Caco-2 (cell line): ENCODE results near the gene VARS2. TPM values are rescaled to one million over a fixed set of nuclear protein-coding genes. Genes with fewer than 3 reads are reported as not detected.

ENCODE experiments used
- BruUV-seq: library from RNA; stranded (reverse); fragments of 400-500 nt; replicated peaks from 2 replicates; lab custom pipeline; 2021; lab: Mats Ljungman, UMichigan
- CTCF ChIA-PET: fragments of 300-600 bp; sonication (Branson Sonifier 250); formaldehyde crosslinking; loops from one replicate; lab custom pipeline; 2022; ENCODE audit warnings: antibody characterized with exemption; lab: Charles Lee
- POLR2A ChIA-PET: fragments of 300-600 bp; sonication (Branson Sonifier 250); formaldehyde crosslinking; loops from one replicate; lab custom pipeline; 2022; ENCODE audit warnings: antibody characterized with exemption; lab: Charles Lee
- DNase-seq, 2 experiments: peaks; one replicate each; pipeline versions ENCODE4 v3.0.0 to v3.0.0-alpha.2; 2020 to 2022
- H3K27me3 ChIP-seq: replicated peaks from 2 replicates; pipeline ENCODE4 v1.6.0; 2011; ENCODE audit warnings: low read length; ENCODE audit not compliant: control insufficient read depth, insufficient read depth
- H3K36me3 ChIP-seq: 2 replicates; pipeline ENCODE4 v1.5.1; 2011; ENCODE audit warnings: low read length; ENCODE audit not compliant: control insufficient read depth, insufficient read depth
- H3K4me1 ChIP-seq: fragments of 250-450 bp; sonication (Bioruptor Pico); 2 replicates; pipeline ENCODE4 v1.5.1; 2020; ENCODE audit warnings: mild to moderate bottlenecking
- H3K4me3 ChIP-seq: 2 replicates; pipeline ENCODE4 v1.5.1; 2011; ENCODE audit warnings: low read depth, mild to moderate bottlenecking, control low read depth, low read length
- H3K9me3 ChIP-seq: fragments of 250-450 bp; sonication (Bioruptor Pico); 2 replicates; pipeline ENCODE4 v1.5.1; 2020; ENCODE audit warnings: mild to moderate bottlenecking, moderate library complexity
- H3K27ac Mint-ChIP-seq: one replicate; pipeline ENCODE4 v1.8.0; 2022; ENCODE audit warnings: mixed read lengths; ENCODE audit not compliant: unreplicated experiment
- H3K27me3 Mint-ChIP-seq: one replicate; pipeline ENCODE4 v1.8.0; 2022; ENCODE audit warnings: mixed read lengths; ENCODE audit not compliant: insufficient read depth, unreplicated experiment
- H3K36me3 Mint-ChIP-seq: one replicate; pipeline ENCODE4 v1.8.0; 2022; ENCODE audit warnings: mild to moderate bottlenecking, mixed read lengths; ENCODE audit not compliant: insufficient read depth, unreplicated experiment
- H3K4me1 Mint-ChIP-seq: one replicate; pipeline ENCODE4 v1.8.0; 2022; ENCODE audit warnings: low read depth, mixed read lengths; ENCODE audit not compliant: unreplicated experiment
- H3K4me3 Mint-ChIP-seq: one replicate; pipeline ENCODE4 v1.8.0; 2022; ENCODE audit warnings: mild to moderate bottlenecking, moderate library complexity, mixed read lengths; ENCODE audit not compliant: unreplicated experiment
- H3K9me3 Mint-ChIP-seq: one replicate; pipeline ENCODE4 v1.8.0; 2022; ENCODE audit warnings: mixed read lengths; ENCODE audit not compliant: unreplicated experiment
- intact Hi-C: fragments of 100-400 bp; cut with micrococcal nuclease; formaldehyde crosslinking; loops from one replicate; pipeline ENCODE4 v1.10.0; 2022; ENCODE audit not compliant: unreplicated experiment
- total RNA-seq: library from RNA; stranded (reverse); gene quantifications from 2 replicates; pipeline ENCODE4 v1.2.3, GENCODE V29; 2022
- TF ChIP-seq, protein P1 (sequence below), 2 experiments: fragments of 200-600 bp in 1 of 2; IDR thresholded peaks; 1 replicate in 1 of 2; 2 replicates in 1 of 2; pipeline versions ENCODE4 v1.5.1 to v1.8.0; 2011 to 2022; ENCODE audit warnings: antibody characterized with exemption in 1 of 2, control low read depth in 1 of 2, inconsistent platforms in 1 of 2, low read depth in 1 of 2, low read length in 1 of 2, mild to moderate bottlenecking in 1 of 2, moderate library complexity in 1 of 2; ENCODE audit not compliant: insufficient read depth in 1 of 2, severe bottlenecking in 1 of 2, unreplicated experiment in 1 of 2

VARS2 gene
- total RNA-seq, 1 experiment from 2014 or later, result 37.5 TPM

DNA sequence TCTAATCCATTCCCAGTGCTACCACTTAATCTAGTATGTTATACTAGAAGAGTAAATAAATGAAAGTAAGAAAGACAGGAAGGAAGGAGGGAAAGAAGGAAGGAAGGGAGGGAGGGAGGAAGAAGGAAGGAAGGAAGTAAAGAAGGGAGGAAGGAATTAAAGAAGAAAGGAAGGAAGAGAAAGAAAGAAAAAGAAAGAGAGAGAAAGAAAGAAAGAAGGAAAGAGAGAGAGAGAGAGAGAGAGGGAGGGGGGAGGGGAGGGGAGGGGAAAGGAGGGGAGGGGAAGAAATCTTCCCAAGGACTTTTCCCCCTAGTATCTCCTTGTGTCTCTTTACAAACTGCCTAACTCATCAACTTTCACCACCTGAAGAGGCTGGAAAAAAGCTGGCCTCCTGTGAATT is 48.7 kb downstream of the VARS2 start:
- H3K27me3 ChIP-seq, result no peaks in the 10 kb centered on the region; the same call in 1 of the 2 replicates
- TF ChIP-seq, protein P1, sequence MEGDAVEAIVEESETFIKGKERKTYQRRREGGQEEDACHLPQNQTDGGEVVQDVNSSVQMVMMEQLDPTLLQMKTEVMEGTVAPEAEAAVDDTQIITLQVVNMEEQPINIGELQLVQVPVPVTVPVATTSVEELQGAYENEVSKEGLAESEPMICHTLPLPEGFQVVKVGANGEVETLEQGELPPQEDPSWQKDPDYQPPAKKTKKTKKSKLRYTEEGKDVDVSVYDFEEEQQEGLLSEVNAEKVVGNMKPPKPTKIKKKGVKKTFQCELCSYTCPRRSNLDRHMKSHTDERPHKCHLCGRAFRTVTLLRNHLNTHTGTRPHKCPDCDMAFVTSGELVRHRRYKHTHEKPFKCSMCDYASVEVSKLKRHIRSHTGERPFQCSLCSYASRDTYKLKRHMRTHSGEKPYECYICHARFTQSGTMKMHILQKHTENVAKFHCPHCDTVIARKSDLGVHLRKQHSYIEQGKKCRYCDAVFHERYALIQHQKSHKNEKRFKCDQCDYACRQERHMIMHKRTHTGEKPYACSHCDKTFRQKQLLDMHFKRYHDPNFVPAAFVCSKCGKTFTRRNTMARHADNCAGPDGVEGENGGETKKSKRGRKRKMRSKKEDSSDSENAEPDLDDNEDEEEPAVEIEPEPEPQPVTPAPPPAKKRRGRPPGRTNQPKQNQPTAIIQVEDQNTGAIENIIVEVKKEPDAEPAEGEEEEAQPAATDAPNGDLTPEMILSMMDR (IDR thresholded peaks at IDR 0.05; ENCODE audit: insufficient read depth in 1 of 2, low read depth in 1 of 2, low read length in 1 of 2, severe bottlenecking in 1 of 2, unreplicated experiment in 1 of 2), result no peak
- no peak overlapping the region for H3K4me3 Mint-ChIP-seq
- H3K9me3 Mint-ChIP-seq, result no peaks in the 10 kb centered on the region
- BruUV-seq, result no TSS peak
- no peak overlapping the region for H3K4me3 ChIP-seq
- no peak overlapping the region for H3K27ac Mint-ChIP-seq
- no peaks in the 10 kb centered on the region for H3K36me3 Mint-ChIP-seq
- H3K27me3 Mint-ChIP-seq, result peaks cover 4% of the 10 kb centered on the region
- DNase-seq, result no peak
- no peaks in the 10 kb centered on the region for H3K36me3 ChIP-seq
- no peaks in the 10 kb centered on the region for H3K4me1 ChIP-seq
- intact Hi-C loops, result no loop called here
- H3K4me1 Mint-ChIP-seq, result peaks cover 12% of the 10 kb centered on the region
- CTCF ChIA-PET, result no interaction called here
- POLR2A ChIA-PET, result no interaction called here
- no peaks in the 10 kb centered on the region for H3K9me3 ChIP-seq

DNA sequence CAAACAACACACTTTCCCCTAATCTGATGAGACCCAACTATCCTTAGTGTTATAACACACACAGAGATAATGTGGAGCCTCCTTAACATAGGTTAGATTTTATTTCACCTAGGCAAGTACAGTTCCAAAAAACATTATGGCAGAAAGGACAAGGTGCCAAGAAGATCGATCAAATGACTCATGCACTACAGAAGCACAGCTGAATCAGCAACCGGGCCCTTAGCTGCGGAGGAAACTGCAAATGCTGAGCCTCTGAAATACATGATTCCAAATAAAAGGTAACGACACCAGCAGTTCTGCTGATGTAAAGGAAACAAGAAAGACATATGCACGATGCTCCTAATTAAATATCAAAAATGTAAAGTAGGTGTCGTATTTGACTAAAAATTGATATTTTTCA is 49.6 kb downstream of the VARS2 start:
- intact Hi-C loops, result no loop called here
- Mint-ChIP-seq H3K27ac (no peak overlapping the region), H3K9me3 (no peaks in the 10 kb centered on the region), H3K27me3 (peaks cover 4% of the 10 kb centered on the region), H3K4me1 (peaks cover 12% of the 10 kb centered on the region), H3K4me3 (no peak overlapping the region), H3K36me3 (no peaks in the 10 kb centered on the region)
- no peaks in the 10 kb centered on the region for H3K27me3 ChIP-seq
- DNase-seq, result no peak
- no TSS peak for BruUV-seq
- H3K4me3 ChIP-seq, result no peak overlapping the region
- H3K4me1 ChIP-seq, result no peaks in the 10 kb centered on the region
- CTCF ChIA-PET, result no interaction called here
- H3K36me3 ChIP-seq, result no peaks in the 10 kb centered on the region
- TF ChIP-seq, protein P1 (IDR thresholded peaks at IDR 0.05; ENCODE audit: insufficient read depth in 1 of 2, low read depth in 1 of 2, low read length in 1 of 2, severe bottlenecking in 1 of 2, unreplicated experiment in 1 of 2), result no peak
- H3K9me3 ChIP-seq, result no peaks in the 10 kb centered on the region
- POLR2A ChIA-PET, result no interaction called here

- TF ChIP-seq, protein P1 (IDR thresholded peaks at IDR 0.05; ENCODE audit: insufficient read depth in 1 of 2, low read depth in 1 of 2, low read length in 1 of 2, severe bottlenecking in 1 of 2, unreplicated experiment in 1 of 2), result no peak
- Mint-ChIP-seq H3K36me3 (no peaks in the 10 kb centered on the region), H3K27ac (no peak overlapping the region), H3K27me3 (peaks cover 4% of the 10 kb centered on the region), H3K4me3 (no peak overlapping the region), H3K4me1 (peaks cover 10% of the 10 kb centered on the region), H3K9me3 (no peaks in the 10 kb centered on the region)
- H3K9me3 ChIP-seq, result no peaks in the 10 kb centered on the region
- CTCF ChIA-PET, result no interaction called here
- DNase-seq, result no peak
- H3K4me1 ChIP-seq, result no peaks in the 10 kb centered on the region
- no peaks in the 10 kb centered on the region for H3K36me3 ChIP-seq
- no peaks in the 10 kb centered on the region for H3K27me3 ChIP-seq
- intact Hi-C loops, result no loop called here
- no peak overlapping the region for H3K4me3 ChIP-seq
- POLR2A ChIA-PET, result no interaction called here
- BruUV-seq, result no TSS peak
Observed at GRCh38 chr6:30964075-30964474, 50.0 kb downstream of the VARS2 start.
